GM12891 (cell line): ENCODE results near the gene OR4K13.

Source experiments
- PAX5 ChIP-seq: IDR thresholded peaks from 2 replicates; pipeline ENCODE4 v1.6.1; 2011; ENCODE audit warnings: low read length, moderate library complexity, mild to moderate bottlenecking; ENCODE audit not compliant: insufficient read depth, severe bottlenecking
- POLR2A ChIP-seq: IDR thresholded peaks from 2 replicates; pipeline ENCODE4 v1.6.1; 2011; ENCODE audit warnings: low read depth, low read length, control low read depth
- POLR2AphosphoS5 ChIP-seq: IDR thresholded peaks from 2 replicates; pipeline ENCODE4 v1.6.1; 2011; ENCODE audit warnings: low read depth, low read length, control low read depth
- POU2F2 ChIP-seq: IDR thresholded peaks from 2 replicates; pipeline ENCODE4 v1.6.1; 2011; ENCODE audit warnings: low read depth, mild to moderate bottlenecking, control low read depth, low read length, moderate library complexity
- SPI1 ChIP-seq: IDR thresholded peaks from 2 replicates; pipeline ENCODE4 v1.6.1; 2011; ENCODE audit warnings: low read depth, low read length, control low read depth
- TAF1 ChIP-seq: IDR thresholded peaks from 2 replicates; pipeline ENCODE4 v1.6.1; 2011; ENCODE audit warnings: low read depth, low read length, control low read depth

- TF ChIP-seq POLR2A (no peak), SPI1 (no peak), POLR2AphosphoS5 (no peak), PAX5 (no peak), TAF1 (no peak), POU2F2 (no peak)
These were observed 12.4 kb upstream of the OR4K13 start for GRCh38 chr14:20048202-20048601.
